NCI-H1417 treated with DMSO at 0.1 percent for 48 hours (cell line): Measurements from ENCODE around the gene HOXC11.

Source experiments
- DNase-seq: peaks from one replicate; lab custom pipeline; 2025; lab: John Stamatoyannopoulos, UW

Gene HOXC11

DNA sequence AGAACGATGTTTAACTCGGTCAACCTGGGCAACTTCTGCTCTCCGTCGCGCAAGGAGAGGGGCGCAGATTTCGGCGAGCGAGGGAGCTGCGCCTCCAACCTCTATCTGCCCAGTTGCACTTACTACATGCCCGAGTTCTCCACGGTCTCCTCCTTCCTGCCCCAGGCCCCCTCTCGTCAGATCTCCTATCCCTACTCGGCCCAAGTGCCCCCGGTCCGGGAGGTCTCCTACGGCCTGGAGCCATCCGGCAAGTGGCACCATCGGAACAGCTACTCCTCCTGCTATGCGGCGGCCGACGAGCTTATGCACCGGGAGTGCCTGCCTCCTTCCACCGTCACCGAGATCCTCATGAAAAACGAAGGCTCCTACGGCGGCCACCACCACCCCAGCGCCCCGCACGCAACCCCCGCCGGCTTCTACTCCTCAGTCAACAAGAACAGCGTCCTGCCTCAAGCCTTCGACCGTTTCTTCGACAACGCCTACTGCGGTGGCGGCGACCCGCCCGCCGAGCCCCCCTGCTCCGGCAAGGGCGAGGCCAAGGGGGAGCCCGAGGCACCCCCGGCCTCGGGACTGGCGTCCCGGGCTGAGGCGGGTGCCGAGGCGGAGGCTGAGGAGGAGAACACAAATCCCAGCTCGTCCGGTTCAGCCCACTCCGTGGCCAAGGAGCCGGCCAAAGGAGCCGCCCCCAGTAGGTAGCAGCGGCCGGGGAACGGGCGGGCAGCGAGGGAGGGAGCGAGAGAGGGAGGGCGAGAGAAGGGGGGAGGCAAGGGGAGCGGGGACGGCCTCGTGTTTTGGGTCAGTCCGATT lies 513 bp downstream of the HOXC11 start:
- DNase-seq, result no peak

DNA sequence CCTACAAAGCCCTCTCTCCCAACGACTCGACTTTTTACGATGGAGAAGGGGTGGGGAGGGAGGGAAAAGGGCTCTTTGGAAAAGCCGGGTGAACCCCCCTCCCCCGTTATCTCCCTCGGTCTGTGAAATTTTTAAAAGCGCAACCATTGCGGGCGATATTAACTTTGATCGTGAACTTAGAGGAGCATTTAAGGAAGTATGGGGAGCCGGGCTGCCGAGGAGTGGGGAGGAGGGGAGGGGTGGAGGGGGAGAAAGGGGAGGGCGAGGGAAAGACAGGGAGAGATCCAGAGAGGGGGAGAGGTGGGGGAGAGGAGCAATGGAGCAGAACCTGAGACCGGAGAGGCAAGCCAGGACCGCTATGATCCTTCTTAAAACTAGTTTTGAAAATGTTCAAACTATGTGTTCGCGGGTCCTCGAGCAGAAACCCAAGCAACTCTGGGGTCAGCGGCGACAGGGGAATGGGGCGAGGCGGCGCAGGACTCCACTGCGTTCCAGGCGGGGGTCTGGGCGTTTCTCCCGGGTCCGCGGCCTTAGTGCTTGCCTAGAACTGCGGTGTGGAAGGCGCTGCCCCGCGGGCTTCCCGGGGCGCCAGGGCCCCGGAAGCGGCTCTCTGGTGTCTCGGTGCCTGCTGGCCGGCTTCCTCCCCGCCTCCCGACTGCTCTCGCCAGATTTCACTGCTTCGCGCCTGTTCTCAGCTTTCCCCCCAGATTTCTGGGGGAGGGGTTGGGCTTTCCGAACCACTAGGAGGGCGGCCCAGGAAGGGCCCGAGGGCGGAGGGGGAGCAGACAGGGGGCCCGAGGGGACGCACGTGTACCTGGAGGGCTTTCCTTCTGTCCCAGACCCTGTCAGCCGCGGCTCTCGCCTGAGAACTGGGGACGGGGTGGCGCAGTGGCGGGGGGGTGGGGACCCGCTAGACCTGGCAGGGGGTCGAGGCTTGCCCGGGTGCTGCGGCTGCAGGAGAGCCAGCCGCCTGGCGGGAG lies 1.4 kb downstream of the HOXC11 start, which contains the start of gene HOTAIR:
Gene HOTAIR, minus strand, starts transcription at position 871 of the 980 bp plus-strand sequence.
- no peak for DNase-seq

DNA sequence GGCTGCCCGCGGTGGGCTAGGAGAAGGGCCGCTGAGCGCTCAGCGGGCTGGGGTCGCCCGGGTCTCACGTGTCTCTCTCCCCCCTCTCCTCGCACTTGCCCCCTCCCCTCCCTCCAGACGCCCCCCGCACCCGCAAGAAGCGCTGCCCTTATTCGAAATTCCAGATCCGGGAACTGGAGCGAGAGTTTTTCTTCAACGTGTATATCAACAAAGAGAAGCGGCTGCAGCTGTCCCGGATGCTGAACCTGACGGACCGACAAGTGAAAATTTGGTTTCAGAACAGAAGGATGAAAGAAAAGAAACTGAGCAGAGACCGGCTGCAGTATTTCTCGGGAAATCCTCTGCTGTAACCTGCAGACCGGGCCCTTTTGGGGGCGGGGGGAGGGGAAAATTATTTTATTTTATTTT lies 2.1 kb downstream of the HOXC11 start:
- no peak for DNase-seq

DNA sequence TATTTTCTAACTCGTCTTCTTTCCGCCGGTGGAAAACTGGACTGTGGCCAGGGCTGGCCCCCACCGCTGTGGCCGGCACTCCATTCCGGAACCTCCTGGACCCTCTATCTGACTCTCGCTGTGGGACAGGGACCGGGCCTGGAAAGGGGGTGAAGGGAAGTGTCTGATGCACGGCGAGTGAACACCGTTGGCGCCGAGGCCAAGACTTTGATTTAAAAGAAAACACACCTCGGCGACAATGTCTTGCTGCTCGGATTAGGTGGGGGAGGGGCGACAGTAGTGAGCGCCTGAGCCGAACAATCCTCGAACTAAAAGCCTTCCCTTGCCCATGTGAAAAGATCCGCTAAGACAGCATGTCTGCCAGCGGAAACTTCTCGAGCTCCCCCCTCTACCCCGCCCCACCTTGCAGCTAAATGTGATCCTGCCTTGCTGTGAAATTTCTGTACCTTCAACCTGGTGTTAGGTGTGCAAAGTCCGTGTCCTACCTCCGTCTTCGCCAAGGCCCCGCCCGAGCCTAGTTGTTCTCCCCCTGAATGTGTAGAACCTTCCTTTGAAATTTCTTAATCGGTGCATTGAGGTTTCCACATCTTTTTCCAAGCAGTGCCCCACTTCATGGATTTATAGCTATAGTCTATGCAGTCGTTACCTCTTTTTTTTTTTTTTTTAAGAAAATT lies 2.7 kb downstream of the HOXC11 start:
- DNase-seq, result no peak

DNA sequence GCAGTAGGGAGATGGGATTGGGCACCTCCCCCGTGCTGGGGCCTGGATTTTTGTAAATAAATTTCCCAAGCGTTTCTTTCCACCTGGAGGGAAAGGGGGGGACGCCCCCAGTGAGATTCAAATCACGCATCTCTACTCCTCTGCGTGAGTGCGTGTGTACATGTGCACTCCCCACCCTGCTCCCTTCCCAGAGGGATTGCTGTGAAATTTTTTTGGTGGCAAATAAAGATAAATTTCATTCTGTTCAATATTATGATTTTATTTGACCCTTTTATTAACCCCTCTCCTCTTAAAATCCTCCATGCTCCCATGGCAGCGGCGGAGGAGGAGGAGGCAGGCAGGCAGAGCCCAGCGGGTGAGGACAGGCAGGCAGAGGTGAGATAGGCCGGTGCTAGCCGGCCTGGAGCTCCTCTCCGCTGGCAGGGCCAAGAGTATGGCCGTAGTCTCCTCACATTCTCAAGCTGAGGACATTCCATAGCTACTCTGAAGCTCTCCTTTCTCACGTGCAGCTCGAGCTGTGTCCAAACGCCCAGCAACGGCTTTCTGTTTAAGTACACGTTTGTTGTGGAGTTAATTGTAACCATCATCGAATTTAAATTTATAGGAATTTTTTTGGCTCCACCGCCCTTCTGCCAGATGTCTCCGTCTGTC lies 3.4 kb downstream of the HOXC11 start:
- no peak for DNase-seq

DNA sequence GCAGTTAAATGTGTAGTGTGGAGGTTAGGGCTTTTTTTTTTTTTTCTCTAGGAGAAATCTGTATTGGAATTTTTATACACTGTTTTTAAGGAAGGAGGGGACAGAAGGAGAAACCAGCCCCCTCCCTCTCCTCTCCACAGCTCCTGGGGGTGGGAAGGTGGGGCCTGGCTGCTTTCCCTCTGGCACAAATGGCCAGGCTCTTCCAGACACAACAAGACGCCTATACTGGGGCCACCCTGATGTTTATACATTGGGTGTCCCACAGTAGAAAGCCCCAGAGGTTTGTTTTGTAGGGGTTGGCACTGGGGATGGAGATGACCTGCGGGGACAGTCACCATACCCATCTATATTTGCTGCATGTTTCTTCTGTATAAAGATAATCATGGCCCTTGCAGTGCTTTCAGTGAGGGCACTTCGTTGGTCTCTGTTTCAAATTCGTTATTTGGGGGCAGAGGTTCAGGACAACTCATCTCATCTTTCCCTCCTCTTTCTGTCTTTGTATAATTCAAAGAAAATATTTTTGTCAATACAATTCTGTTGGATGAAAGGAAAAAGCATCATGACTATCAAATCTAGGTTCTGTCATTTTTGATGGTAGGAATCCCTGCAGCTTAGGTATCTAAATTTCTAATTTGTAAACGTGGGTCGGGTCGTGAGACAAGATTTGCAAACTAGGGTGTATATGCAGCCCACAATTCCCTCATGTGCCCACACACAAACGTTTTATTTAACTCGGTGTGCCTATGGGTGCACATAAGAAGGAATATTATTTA lies 4.1 kb downstream of the HOXC11 start:
- no peak for DNase-seq

DNA sequence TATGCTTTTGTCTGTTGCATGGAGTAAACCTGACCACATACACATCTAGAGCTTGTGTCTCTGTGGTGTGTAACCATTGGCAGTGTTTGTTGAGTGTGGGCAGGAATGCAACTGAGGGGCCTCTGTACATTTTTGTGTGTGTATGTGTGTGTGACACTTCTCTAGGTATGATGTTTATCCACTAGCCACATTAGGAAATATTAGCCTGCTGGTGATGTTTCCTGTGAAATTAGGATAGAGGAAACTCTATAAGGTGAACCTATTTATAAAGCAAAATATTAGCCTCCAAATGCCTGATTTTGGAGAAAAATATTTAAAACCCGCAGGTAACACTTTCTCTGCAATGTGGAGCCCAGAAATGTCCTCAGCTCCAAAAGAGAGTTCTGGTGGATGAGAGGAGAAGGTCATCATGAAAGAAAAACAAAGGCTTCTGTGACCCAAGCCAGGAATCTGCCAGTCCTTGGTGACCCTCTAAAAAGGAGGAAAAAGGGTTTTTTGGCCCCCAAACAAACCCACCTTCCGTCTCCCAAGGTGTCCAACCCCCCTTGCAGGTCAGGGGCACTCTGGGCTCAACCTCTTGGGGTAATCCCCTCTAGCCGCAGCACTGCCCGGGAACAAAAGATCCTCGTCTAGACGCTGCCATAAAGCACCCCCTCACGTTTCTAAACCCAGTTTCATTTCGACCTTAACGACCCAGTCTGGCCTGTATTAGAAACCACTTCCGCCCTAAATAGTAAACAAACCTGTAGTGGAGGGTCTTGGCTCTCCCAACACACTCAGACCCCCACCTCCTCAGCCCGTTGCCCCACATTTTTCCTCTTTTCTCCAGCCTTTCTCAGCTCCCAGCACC lies 4.9 kb downstream of the HOXC11 start:
- DNase-seq, result no peak

DNA sequence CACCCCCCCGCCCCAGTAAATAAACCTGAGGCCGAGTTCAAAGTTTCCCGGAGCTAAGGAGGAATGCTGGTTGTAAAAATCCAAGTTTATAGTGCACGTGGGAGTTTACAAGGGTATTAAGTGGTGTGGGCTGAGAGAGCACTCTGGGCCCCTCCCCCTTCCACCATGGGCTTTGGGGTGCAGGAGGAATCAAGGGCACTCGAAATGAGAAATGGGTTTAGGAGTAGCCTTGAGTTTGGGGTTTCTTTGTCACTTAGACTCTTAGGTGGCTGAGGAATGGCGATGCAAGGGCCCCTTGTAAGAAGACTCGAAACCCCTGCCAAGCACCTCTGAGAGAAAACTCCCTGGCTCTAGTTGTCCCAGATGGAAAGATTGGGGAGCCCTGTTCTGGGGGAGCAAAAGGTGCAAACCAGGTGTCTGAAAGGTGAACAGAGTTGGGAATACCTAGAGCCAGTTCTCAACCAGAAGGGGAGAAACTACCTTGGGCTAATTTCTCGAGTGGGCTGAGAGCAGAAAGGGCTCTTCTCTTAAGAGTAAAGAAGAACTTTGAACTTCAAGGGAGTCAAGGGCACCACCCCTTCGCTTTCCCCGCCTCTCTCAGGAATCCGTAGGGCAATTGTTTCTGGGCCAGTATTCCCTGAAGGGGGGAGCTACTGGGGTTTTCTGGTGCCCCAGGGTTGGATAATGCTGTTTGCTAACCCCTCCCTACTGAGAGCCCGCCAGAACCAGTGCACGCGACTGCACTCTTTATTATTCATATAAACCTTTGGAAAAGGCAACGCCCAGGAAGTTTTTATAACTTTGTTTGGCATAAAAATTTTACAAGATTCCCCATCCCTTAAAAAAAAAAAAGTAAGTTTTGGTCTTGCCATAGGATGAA lies 5.8 kb downstream of the HOXC11 start:
- no peak for DNase-seq

DNA sequence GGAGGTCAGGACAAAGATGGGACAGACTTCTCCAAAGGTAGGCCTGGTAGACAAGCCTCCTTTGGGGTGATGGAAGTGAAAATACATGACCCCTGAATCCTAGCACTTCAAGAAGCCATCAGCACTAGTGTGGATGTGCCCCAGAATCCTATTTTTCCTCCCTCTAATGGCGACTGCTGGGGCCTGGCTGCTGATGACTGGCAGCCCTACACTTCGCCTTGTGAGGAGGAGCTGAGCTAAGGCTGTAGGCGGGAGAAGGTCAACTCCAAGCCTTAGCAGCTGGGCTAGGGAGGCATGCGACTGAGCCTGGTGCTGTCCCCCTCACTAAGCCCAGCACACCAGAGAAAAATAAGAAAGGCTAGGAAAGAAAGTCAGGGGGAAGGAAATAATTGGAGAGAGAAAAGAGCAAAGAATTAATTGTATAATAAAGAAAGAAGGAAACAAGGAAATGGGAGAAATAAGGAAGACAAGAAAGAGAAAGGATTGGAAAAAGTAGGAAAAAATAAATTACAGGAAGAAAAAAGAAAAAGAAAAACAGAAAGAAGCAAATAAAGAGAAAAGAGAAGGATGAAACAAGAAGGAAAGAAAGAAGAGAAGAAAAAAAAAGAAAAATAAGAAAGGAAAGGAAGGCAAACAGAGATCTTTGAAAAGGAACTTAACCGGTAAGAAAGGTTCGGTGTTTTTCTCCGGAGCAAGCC lies 7.3 kb downstream of the HOXC11 start:
- DNase-seq, result no peak

DNA sequence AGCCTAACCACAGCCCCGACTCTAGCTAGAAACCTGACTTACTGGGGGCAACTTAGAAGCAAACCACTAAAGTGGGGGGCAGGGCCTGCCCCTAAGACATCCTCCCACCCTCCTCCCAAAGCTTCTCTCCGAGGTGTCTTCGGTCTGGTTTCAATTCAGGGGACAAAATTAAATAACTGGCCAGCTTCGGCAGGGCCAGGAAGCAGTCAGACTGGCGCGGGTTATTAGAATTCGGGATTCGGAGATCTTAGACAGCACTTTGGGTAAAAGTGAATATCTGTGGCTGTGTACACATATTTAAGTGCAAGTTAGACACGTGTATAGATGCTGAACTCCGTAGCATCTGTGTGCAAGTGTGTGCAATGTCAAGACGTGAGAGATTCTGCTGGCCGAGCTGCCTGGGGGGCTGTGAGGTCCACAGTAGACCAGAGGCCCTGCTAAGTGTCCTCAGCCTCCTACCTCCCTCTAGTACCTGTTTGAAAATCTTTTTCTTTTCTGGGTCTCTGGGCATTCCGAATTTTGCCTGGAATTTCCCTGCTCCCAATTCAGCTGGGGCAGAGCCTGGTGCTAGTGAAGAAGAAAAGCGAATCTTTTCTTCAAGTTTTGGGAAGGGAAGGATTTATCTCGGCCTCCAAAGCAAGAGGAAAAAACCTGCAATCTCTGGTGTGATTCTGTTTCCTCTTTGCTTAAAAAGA lies 8.0 kb downstream of the HOXC11 start:
- no peak for DNase-seq

DNA sequence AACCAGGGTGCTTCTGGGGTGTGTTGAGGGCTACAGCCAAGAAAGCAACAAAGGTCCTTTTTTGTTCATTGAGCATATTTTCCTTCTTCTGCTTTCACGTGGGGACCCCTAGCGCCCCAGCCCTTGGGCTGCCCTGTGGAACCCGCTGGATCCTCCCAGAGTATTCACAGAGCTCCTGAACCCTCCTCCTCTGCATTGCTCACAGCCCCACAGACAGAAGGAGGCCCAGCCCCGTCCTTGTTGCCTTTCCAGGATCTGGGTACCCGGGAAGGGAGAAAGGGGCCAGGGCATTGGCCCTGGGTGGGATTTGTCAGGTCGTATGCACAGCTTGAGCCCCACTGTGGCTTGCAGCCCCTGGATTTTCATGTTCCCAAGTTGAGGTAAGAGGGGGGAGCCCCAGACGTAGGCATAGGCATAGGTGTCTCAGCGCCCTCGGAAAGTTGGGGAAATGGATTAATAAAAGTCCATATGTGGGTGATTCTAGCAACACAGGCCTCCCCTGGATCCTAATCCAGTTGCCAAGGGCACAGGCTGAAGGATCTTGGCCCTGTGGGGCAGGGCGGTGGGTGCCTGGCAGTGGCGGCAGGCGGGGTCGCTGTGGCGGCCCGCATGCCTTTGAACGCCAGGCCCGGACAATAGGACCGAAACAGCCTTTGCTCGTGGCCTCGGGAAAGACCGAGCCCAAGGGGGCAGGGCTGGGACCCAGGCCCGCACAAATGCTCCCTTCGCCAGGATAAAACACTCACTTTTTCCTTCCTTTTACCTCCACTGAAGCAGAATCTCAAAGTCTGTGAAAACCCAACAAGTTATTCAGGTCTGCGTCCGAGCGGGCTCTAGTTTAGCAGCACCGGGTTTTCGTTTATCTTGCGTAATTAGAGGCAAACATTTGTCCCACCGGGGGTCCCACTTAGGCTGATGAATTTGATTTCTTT lies 9.0 kb downstream of the HOXC11 start:
- no peak for DNase-seq

DNA sequence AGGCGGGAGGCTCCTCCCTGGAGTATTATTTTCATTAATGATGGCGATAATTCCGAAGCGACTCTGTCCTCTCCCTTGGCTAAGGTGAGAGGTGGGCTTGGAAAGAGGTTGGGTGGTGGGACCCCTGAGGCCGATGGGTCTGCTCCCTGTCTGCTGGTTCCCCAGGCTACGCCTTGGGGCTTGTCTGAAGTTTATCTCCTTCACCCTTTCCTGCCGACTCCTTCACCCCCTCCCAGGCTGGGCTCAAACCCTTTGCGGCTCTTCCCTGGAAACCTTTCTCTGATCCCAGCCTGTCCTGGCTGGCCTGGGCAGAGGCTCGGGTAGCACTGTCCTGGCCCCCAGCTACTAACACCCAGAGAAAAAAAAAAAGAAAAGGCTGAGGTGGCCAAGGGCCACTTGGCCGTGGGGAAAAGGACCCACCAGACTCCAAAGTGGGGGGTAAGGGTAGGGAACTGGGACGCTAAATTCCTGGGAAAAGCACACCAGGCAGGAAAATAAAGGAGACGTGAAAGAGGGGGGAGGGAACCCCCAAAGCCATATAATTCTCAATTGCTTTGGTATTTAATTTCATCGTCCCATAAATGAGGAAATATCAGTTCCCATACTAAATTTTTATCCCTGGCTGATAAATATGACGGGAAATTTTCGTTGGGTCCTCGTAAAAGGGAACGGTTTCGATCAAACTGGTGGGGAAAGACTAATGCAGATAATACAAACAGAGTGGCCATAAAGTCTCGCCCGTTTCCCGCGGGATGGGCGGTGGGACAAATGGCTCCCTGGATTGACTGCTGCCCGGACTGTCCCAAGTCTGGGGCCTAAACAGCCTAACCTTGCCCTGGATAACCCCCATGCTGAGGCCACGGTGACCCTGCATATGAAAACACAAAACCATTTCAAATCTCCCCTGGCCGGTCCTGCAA lies 10.0 kb downstream of the HOXC11 start:
- no peak for DNase-seq

DNA sequence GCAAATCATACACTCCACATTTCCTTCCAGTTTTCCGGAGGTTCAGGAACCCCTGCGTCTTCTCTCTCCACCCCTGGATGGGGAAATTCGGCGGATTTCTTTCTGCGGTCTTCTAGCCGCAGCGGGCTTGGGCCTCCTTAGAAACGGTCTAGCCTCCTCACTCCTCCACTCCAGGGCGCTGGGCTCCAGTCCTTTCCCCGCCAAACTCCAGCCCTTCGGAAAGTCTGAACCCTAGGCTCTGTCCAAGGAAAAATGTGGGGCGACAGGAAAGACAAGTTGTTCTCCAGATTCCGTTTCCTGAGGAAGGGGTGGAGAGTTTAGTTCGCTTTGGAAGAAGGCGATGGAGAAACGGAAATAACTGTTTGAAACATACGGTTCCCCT lies 10.6 kb downstream of the HOXC11 start:
- no peak for DNase-seq

DNA sequence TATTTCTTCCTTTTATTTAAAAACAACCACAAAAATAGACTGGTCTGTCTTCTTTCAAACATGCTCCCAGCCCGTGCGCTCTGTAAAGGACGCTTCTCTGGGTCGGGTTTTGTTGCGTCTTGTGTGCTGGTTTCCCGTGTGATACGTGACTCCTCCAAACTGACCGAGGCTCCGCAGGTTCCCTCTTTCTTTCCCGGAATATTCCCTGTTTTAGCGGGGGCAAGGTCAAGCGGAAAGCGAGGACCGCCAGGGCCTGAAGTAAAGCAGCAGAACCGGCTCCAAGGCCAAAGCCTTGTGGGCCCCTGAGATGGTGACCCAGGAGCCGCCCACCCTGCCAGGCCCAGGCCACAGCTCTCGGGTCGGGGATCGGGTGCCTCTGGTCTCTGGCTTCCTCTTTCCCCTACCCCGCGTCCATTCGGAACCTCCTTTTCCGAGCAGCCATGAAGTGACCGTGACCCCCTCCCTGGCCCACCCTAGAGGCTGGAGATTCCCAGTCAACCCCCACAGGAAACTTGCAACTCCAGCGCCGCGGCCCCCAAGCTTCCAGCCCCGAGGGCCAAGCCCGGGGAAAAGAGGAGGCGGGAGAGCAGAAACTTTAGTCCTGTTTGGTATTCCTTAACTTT lies 11.1 kb downstream of the HOXC11 start:
- no peak for DNase-seq
